Keratinocyte (primary cell): ENCODE data around the gene KRTAP5-8. TPM values are rescaled to one million over a fixed set of nuclear protein-coding genes. Genes with fewer than 3 reads are reported as not detected.
"Not testable (repeated sequence)": the region's sequence is repeated elsewhere in the genome, so short reads cannot be mapped to it uniquely, and the experiment has no call there.

ENCODE experiments used
- DNase-seq: peaks from one replicate; pipeline ENCODE4 v3.0.0-alpha.2; 2011; ENCODE audit warnings: low read depth, missing footprints, low spot score
- FAIRE-seq: peaks from 2 replicates; lab custom pipeline; 2011; peaks lifted over from hg19 to GRCh38; lab: Jason Lieb, UNC
- H2AFZ ChIP-seq: 2 replicates; pipeline ENCODE4 v1.6.0; 2012; ENCODE audit warnings: low read length, control low read depth, inconsistent platforms; ENCODE audit not compliant: control insufficient read depth
- H3K27ac ChIP-seq: 2 replicates; pipeline ENCODE4 v1.5.1; 2011; ENCODE audit warnings: low read length; ENCODE audit not compliant: control insufficient read depth, insufficient read depth
- H3K27me3 ChIP-seq: 3 replicates; pipeline ENCODE4 v1.6.0; 2011; ENCODE audit warnings: low read length; ENCODE audit not compliant: control insufficient read depth, insufficient read depth; ENCODE audit errors: extremely low read depth
- H3K36me3 ChIP-seq, 2 experiments: 2 replicates in 1 of 2; 3 replicates in 1 of 2; pipeline ENCODE4 v1.5.1; 2011; ENCODE audit warnings: low read length in 2 of 2, mild to moderate bottlenecking in 1 of 2; ENCODE audit not compliant: control insufficient read depth in 2 of 2, insufficient read depth in 2 of 2; ENCODE audit errors: extremely low read depth in 1 of 2
- H3K4me1 ChIP-seq: 3 replicates; pipeline ENCODE4 v1.5.1; 2011; ENCODE audit warnings: low read length; ENCODE audit not compliant: control insufficient read depth, insufficient read depth; ENCODE audit errors: extremely low read depth
- H3K4me2 ChIP-seq: 3 replicates; pipeline ENCODE4 v1.6.0; 2011; ENCODE audit warnings: low read depth, low read length; ENCODE audit not compliant: control insufficient read depth, insufficient read depth; ENCODE audit errors: extremely low read depth
- H3K4me3 ChIP-seq, 3 experiments: fragments of 200-600 bp in 1 of 3; sonication (generic) in 1 of 3; 2 replicates in 2 of 3; 3 replicates in 1 of 3; pipeline ENCODE4 v1.5.1; 2011 to 2016; ENCODE audit warnings: low read length in 3 of 3, mild to moderate bottlenecking in 3 of 3, control low read depth in 2 of 3, inconsistent platforms in 1 of 3, low read depth in 1 of 3, mixed read lengths in 1 of 3, mixed run types in 1 of 3, moderate library complexity in 1 of 3; ENCODE audit not compliant: control insufficient read depth in 2 of 3, insufficient read depth in 2 of 3; ENCODE audit errors: extremely low read depth in 1 of 3
- H3K79me2 ChIP-seq: 2 replicates; pipeline ENCODE4 v1.6.0; 2012; ENCODE audit warnings: low read length; ENCODE audit not compliant: control insufficient read depth, insufficient read depth
- H3K9ac ChIP-seq: 3 replicates; pipeline ENCODE4 v1.6.0; 2011; ENCODE audit warnings: low read length; ENCODE audit not compliant: control insufficient read depth, insufficient read depth; ENCODE audit errors: extremely low read depth
- H3K9me1 ChIP-seq: 3 replicates; pipeline ENCODE4 v1.6.0; 2011; ENCODE audit warnings: low read length; ENCODE audit not compliant: control insufficient read depth, insufficient read depth; ENCODE audit errors: extremely low read depth
- H3K9me3 ChIP-seq: 2 replicates; pipeline ENCODE4 v1.5.1; 2012; ENCODE audit warnings: low read depth, low read length; ENCODE audit not compliant: control insufficient read depth
- H4K20me1 ChIP-seq: 3 replicates; pipeline ENCODE4 v1.6.0; 2011; ENCODE audit warnings: low read length; ENCODE audit not compliant: control insufficient read depth, insufficient read depth; ENCODE audit errors: extremely low read depth
- EZH2 ChIP-seq: IDR thresholded peaks from one replicate; pipeline ENCODE4 v1.6.1; 2012; ENCODE audit warnings: inconsistent platforms, mild to moderate bottlenecking, low read length, moderate library complexity
- dilution Hi-C: fragments of 300-500 bp; cut with MboI; formaldehyde crosslinking; loops from one replicate; pipeline ENCODE4 v1.7.0; 2020; ENCODE audit warnings: low sequenced_read_pairs; ENCODE audit not compliant: extremely low pct_ligation_motif_present
- polyA plus RNA-seq, 5 experiments: library from polyadenylated mRNA; depleted of rRNA in 3 of 5; stranded (reverse) in 3 of 5; stranded (forward) in 1 of 5; unstranded in 1 of 5; fragments of >200 nt; gene quantifications; 1 replicate in 1 of 5; 2 replicates in 3 of 5; 3 replicates in 1 of 5; pipeline versions ENCODE4 v1.2.1 to v1.2.3, GENCODE V29; 2011 to 2012; ENCODE audit warnings: missing spikeins in 2 of 5, low read depth in 1 of 5, low replicate concordance in 1 of 5
- TF ChIP-seq, protein P1 (sequence below), 3 experiments: IDR thresholded peaks in 1 of 3; conservative IDR thresholded peaks in 1 of 3; optimal IDR thresholded peaks in 1 of 3; 2 replicates in 2 of 3; 3 replicates in 1 of 3; pipeline versions ENCODE3 to v1.5.1; 2011; ENCODE audit warnings: low read length in 3 of 3, mild to moderate bottlenecking in 3 of 3, moderate library complexity in 2 of 3, control low read depth in 1 of 3, inconsistent platforms in 1 of 3; ENCODE audit not compliant: insufficient read depth in 2 of 3; ENCODE audit errors: extremely low read depth in 1 of 3

KRTAP5-8 gene
- polyA plus RNA-seq, 1 donor (not counting 4 experiments of a cell fraction or from before 2014, with no cell fraction given): not detected

DNA sequence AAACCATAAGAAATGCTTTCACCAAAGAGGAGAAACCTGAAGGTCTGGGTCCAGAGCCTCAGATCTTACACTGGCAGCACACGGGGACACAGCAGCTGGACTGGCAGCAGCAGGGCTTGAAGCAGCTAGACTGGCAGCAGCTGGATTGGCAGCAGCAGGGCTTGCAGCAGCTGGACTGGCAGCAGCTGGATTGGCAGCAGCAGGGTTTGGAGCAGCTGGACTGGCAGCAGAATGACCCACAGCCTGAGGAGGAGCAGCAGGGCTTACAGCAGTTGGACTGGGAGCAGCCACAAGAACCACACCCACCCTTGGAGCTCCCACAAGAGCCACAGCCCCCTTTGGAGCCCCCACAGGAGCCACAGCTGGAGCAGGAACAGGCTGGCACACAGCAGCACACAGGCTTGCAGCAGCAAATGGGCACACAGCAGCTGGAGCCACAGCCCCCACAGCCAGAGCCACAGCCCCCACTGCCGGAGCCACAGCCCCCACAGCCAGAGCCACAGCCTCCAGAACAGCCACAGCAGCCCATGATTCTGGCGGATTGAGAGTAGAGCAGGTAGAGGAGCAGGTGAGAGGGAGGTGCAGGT is 44.6 kb downstream of the KRTAP5-8 start, which contains the start of gene KRTAP5-11:
TSS of gene KRTAP5-11 (minus strand) at position 567 of the 587 bp plus-strand sequence. CDS start at position 529, 38 bp downstream.
- Histone ChIP-seq H2AFZ (no peak within 1 kb of the TSS), H3K9ac (no peak within 1 kb of the TSS), H3K27ac (no peak within 1 kb of the TSS), H4K20me1 (no peaks in the 10 kb centered on the region), H3K27me3 (peaks cover 5% of the 10 kb centered on the region), H3K9me3 (no peaks in the 10 kb centered on the region), H3K36me3 (no peaks in the 10 kb centered on the region), H3K79me2 (no peaks in the 10 kb centered on the region), H3K4me1 (no peaks in the 10 kb centered on the region), H3K4me2 (no peak within 1 kb of the TSS), H3K9me1 (no peaks in the 10 kb centered on the region), H3K4me3 (no peak within 1 kb of the TSS)
- dilution Hi-C loops: no loop called here
- TF ChIP-seq EZH2: no peak
- TF ChIP-seq, protein P1, sequence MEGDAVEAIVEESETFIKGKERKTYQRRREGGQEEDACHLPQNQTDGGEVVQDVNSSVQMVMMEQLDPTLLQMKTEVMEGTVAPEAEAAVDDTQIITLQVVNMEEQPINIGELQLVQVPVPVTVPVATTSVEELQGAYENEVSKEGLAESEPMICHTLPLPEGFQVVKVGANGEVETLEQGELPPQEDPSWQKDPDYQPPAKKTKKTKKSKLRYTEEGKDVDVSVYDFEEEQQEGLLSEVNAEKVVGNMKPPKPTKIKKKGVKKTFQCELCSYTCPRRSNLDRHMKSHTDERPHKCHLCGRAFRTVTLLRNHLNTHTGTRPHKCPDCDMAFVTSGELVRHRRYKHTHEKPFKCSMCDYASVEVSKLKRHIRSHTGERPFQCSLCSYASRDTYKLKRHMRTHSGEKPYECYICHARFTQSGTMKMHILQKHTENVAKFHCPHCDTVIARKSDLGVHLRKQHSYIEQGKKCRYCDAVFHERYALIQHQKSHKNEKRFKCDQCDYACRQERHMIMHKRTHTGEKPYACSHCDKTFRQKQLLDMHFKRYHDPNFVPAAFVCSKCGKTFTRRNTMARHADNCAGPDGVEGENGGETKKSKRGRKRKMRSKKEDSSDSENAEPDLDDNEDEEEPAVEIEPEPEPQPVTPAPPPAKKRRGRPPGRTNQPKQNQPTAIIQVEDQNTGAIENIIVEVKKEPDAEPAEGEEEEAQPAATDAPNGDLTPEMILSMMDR (optimal IDR thresholded peaks at IDR 0.05 in 1 of 3, IDR thresholded peaks at IDR 0.05 in 1 of 3, conservative IDR thresholded peaks at IDR 0.05 in 1 of 3; ENCODE audit: extremely low read depth in 1 of 3, insufficient read depth in 2 of 3, low read length in 3 of 3): no peak
- FAIRE-seq: no peak
- DNase-seq: no peak

DNA sequence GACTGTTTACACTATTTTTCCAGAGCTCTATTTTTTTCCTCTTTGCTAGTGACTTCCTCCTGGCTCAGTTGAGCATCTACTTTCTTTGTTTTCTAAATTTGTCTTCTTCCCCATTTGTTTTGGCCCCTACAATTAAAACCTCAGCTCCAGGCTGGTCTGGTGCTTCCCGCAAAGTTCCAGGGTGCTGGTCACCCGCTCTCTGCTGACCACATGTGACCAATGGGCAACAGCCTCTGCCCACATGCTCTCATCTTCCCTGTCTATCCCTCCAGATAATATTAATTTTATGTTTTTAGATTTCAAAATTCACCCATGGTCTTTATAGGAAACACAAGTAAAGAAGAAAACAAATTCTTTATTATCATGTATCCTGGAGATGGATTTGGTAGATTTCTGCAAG is 45.1 kb downstream of the KRTAP5-8 start:
- DNase-seq, H3K9me1 ChIP-seq, H3K79me2 ChIP-seq, H2AFZ ChIP-seq, H3K27me3 ChIP-seq, H3K27ac ChIP-seq, H3K9me3 ChIP-seq, H3K36me3 ChIP-seq, H3K4me3 ChIP-seq, H3K9ac ChIP-seq, H3K4me2 ChIP-seq, FAIRE-seq, H4K20me1 ChIP-seq, dilution Hi-C loops, H3K4me1 ChIP-seq: not testable (repeated sequence)

DNA sequence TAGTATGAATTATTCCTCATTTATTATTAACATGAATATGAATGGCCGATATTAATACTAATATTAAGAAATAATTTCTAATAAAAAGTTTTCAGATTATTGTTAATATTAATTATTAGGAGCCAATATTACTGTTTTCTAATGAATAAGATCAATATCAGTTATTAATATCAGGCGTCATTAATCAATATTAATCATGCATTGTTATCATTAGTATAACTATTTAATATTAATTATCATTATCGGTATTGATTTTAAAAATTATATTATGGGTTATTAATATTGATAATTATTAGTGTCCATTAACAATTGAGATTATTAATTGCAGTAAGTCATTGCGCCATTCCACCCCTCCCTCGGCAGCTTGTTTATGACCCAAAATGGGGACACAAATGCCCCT is 47.8 kb downstream of the KRTAP5-8 start:
- H3K79me2 ChIP-seq, H3K9me3 ChIP-seq, H4K20me1 ChIP-seq, H3K27me3 ChIP-seq, DNase-seq, FAIRE-seq, H3K4me2 ChIP-seq, H3K4me3 ChIP-seq, H2AFZ ChIP-seq, H3K27ac ChIP-seq, H3K9me1 ChIP-seq, H3K4me1 ChIP-seq, H3K9ac ChIP-seq, H3K36me3 ChIP-seq, dilution Hi-C loops: not testable (repeated sequence)

DNA sequence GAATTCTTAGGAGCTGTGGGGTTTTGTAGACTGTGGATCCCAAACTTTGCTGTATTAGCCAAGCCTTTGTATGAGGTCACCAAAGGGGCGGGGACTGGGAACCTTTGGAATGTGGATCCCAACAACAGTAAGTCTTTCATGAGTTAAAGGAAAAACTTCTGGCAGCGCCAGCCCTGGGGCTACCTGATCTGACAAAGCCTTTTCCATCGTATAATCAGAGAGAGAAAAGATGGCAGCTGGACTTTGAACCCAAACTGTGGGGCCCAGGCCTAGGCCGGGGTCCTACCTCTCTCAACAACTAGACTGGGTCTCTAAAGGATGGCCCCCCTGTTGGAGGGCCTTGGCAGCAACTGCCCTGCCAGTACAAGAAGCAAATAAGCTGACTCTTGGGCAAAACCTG is 50.5 kb downstream of the KRTAP5-8 start:
- H3K4me2 ChIP-seq, dilution Hi-C loops, FAIRE-seq, H3K36me3 ChIP-seq, H3K4me1 ChIP-seq, H3K4me3 ChIP-seq, H3K27me3 ChIP-seq, H4K20me1 ChIP-seq, H3K9me3 ChIP-seq, H3K79me2 ChIP-seq, H3K9me1 ChIP-seq, DNase-seq, H3K9ac ChIP-seq, H3K27ac ChIP-seq, H2AFZ ChIP-seq: not testable (repeated sequence)
